GM18498 (cell line): Measurements from ENCODE around the gene DOCK2.
"Not testable (repeated sequence)": the region's sequence is repeated elsewhere in the genome, so short reads cannot be mapped to it uniquely, and the experiment has no call there.

Experiments used
- ATAC-seq: cut with Tn5 transposase; IDR thresholded peaks from one replicate; pipeline ENCODE4 v1.9.1; 2021; ENCODE audit warnings: mild to moderate bottlenecking, moderate library complexity; ENCODE audit not compliant: unreplicated experiment

DOCK2 gene

GRCh38 chr5:169781420-169782345 is 144.6 kb downstream of the DOCK2 start:
- ATAC-seq, result no peak

- no peak for ATAC-seq
Observed at GRCh38 chr5:169785771-169786618, 148.9 kb downstream of the DOCK2 start.

GRCh38 chr5:169788168-169788567 is 151.1 kb downstream of the DOCK2 start:
- ATAC-seq, result no peak

GRCh38 chr5:169789417-169789940 is 152.4 kb downstream of the DOCK2 start:
- no peak for ATAC-seq

DNA sequence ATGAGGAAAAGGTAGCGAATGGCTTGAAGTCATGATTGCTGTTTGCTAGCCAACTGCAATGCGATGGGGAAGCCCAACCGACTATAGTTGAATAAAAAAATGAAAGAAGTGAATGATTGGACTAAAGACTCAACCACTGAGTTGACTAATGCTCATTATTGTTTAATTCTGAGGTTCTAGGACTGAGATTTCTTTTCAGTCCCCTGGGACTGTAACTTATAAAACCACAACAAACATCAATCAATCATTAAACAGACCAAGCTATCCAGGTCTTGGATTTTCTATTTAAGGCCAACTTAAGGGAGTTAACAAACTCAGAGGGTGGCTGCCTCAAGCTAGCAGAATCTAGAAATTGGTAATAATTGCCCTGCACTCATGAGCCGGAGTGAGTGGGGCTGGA is 154.2 kb downstream of the DOCK2 start:
- no peak for ATAC-seq

GRCh38 chr5:169795338-169795737 is 158.3 kb downstream of the DOCK2 start:
- ATAC-seq, result no peak

- ATAC-seq, result no peak
Observed at GRCh38 chr5:169796731-169797130, 159.7 kb downstream of the DOCK2 start.

DNA sequence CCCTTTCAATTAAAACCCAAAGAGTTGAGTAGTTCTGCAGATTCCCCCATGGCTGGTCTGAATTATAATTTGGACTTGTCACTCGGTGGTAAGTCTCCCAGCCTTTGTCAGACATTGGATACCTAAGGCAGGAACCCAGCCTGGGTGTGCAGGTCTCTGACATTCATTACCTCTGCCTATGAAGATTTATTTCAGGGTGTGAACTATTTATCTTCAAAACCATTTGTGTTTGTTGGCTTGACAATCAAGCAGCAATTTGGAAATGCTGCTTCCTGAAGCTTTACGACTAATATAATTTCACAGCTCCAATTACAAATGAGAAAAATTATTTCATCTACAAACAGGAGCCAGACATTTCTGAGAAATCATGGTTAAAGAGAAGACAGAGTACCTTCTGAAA is 160.5 kb downstream of the DOCK2 start:
- no peak for ATAC-seq

GRCh38 chr5:169798438-169798837 is 161.4 kb downstream of the DOCK2 start:
- no peak for ATAC-seq

- ATAC-seq, result no peak
Observed at GRCh38 chr5:169798906-169799660, 162.0 kb downstream of the DOCK2 start.

- ATAC-seq, result no peak
Observed at GRCh38 chr5:169801324-169801777, 164.3 kb downstream of the DOCK2 start.

DNA sequence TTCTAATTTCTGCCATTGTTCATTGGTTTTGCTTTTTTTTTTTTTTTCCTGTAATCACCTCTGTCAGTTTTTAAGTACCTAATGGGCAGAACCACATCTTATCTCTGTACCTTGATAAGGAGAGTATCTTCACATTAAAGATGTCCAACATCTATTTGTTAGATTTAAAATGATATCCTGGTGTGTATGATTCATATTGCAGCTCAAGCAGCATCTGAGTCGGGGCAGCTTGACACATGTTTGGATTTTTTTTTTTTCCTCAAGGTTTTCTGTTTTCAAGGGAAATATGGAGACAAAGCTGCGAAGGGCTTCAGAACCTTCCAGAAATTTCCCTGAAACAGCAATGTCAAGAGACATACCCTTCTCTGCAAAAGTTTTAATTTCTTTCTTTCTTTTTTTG is 164.7 kb downstream of the DOCK2 start:
- no peak for ATAC-seq

- no peak for ATAC-seq
Observed at GRCh38 chr5:169803077-169803981, 166.3 kb downstream of the DOCK2 start.

DNA sequence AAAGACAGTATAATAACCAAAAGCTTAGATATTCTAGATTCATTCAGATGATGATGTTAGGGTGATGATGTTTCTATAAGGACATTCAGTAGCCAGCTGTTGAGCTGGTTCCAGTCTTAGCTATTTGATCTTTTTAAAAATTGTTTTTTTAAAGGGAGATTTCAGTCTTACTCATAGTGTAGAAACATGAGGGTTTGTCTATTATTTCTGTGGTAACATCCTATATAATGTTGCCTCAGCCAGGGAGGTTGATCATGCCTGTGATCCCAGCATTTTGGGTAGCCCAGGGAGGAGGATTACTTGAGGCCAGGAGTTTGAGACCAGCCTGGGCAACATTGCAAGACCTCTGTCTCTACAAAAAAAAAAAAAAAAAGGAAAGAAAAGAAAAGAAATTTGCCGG is 167.8 kb downstream of the DOCK2 start:
- ATAC-seq, result no peak

- ATAC-seq, result peak; percentile 86
Observed at GRCh38 chr5:169805527-169805934, 168.5 kb downstream of the DOCK2 start.

- peak; percentile 61 for ATAC-seq
Observed at GRCh38 chr5:169805937-169806700, 169.0 kb downstream of the DOCK2 start.

GRCh38 chr5:169808118-169808581 is 171.1 kb downstream of the DOCK2 start:
- no peak for ATAC-seq

DNA sequence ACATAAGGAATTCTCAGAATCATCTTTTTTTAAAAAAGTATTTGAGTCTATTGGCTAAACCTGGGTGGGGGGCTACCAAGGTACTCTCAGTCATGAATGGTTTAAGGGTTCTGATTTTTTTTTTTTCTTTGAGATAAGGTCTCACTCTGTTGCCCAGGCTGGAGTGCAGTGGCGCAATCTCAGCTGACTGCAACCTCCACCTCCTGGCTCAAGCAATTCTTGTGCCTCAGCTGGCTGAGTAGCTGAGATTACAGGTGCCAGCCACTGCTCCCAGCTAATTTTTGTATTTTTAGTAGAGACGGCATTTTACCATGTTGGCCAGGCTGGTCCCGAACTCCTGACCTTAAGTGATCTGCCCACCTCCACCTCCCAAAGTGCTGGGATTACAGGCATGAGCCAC is 171.8 kb downstream of the DOCK2 start:
- ATAC-seq, result not testable (repeated sequence)

- no peak for ATAC-seq
Observed at GRCh38 chr5:169809281-169809680, 172.2 kb downstream of the DOCK2 start.
